ENCODE results near the gene UBR4. TPM values are rescaled to one million over a fixed set of nuclear protein-coding genes. Genes with fewer than 3 reads are reported as not detected.

UBR4 gene
- polyA plus RNA-seq, 1 donor (not counting 4 experiments of a cell fraction or from before 2014, with no cell fraction given), result 39.0 TPM

DNA sequence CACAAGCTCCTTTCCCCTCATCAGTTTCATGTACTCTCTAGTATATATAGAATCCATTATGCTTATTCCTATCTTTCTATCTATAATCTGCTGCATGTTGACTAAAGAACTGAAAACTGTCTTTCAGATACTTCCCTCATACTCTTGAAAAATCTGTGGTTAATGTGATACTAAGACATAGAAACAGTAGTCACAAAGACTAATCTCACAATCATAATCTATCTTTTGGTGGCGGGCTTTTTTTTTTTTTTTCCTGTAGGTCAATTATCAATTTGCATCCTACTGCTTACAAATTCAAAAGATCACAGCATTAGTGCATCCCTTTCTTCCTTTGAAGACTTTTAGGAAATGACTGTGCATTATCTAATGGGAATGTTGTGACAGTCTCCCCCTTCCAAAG is 4.7 kb downstream of the UBR4 start:
- Histone ChIP-seq H2AFZ (ENCODE audit: control insufficient read depth, low read length) (no peak overlapping the region), H3K4me3 (ENCODE audit: control insufficient read depth in 2 of 3, extremely low read depth in 1 of 3, insufficient read depth in 2 of 3, low read depth in 1 of 3, low read length in 3 of 3) (no peak overlapping the region), H3K27ac (ENCODE audit: control insufficient read depth, insufficient read depth, low read length) (no peak overlapping the region), H3K27me3 (ENCODE audit: control insufficient read depth, extremely low read depth, insufficient read depth, low read length) (no peaks in the 10 kb centered on the region), H3K4me1 (ENCODE audit: control insufficient read depth, extremely low read depth, insufficient read depth, low read length) (peaks cover 23% of the 10 kb centered on the region), H3K4me2 (ENCODE audit: control insufficient read depth, extremely low read depth, insufficient read depth, low read depth, low read length) (no peak overlapping the region), H4K20me1 (ENCODE audit: control insufficient read depth, extremely low read depth, insufficient read depth, low read length) (peaks cover 11% of the 10 kb centered on the region), H3K36me3 (ENCODE audit: control insufficient read depth in 2 of 2, extremely low read depth in 1 of 2, insufficient read depth in 2 of 2, low read length in 2 of 2) (peaks cover 6 to 9% of the 10 kb centered on the region in 2 experiments), H3K9me3 (ENCODE audit: control insufficient read depth, low read depth, low read length) (no peaks in the 10 kb centered on the region), H3K9ac (ENCODE audit: control insufficient read depth, extremely low read depth, insufficient read depth, low read length) (no peak overlapping the region), H3K79me2 (ENCODE audit: control insufficient read depth, insufficient read depth, low read length) (peaks cover 93% of the 10 kb centered on the region), H3K9me1 (ENCODE audit: control insufficient read depth, extremely low read depth, insufficient read depth, low read length) (no peaks in the 10 kb centered on the region)
- DNase-seq (ENCODE audit: low read depth, low spot score) (no peak), FAIRE-seq (no peak)
- TF ChIP-seq EZH2 (IDR thresholded peaks at IDR 0.05; ENCODE audit: low read length), result no peak
- no peak for TF ChIP-seq CTCF (optimal IDR thresholded peaks at IDR 0.05 in 1 of 3, IDR thresholded peaks at IDR 0.05 in 1 of 3, conservative IDR thresholded peaks at IDR 0.05 in 1 of 3; ENCODE audit: extremely low read depth in 1 of 3, insufficient read depth in 2 of 3, low read length in 3 of 3)
- dilution Hi-C loops (cut with MboI; ENCODE audit: extremely low pct_ligation_motif_present, low sequenced_read_pairs), result no loop called here

DNA sequence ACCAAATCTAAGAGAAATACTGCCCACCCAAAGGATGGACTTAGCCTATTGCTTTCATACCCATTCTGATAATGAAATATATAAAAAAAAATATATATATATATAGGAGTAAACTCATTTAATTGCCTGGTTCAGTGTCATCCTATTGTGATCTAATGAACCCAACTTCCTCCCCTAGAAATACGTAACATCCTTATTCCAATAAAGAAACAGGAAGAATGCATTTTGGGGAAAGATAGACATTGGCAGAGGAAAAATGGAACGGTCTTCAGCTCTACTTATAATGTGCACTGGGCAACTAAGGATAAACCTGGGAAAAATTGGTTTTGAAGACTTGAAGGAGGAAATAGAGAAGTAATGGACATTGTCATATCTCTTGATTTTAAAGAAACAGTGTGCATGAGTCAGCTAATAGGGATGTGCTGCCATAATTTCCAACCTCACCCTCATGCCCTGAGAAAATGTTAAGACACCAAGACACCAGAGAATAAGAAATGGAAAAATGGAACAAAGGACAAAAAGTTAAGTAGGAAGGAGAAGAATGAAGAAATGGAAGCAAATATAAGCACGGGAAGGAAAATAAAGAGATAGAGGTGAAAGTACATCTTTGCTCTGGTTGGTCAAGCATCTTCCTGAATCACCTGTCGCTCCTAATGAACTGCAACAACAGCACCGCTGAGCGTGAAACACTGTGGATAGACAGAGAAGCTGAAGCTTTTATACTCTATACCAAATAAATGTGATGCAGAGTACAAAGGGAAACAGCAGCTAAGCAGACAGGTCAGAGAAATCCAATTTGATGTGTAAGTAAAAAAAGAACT is 5.4 kb downstream of the UBR4 start:
- Histone ChIP-seq H3K27me3 (ENCODE audit: control insufficient read depth, extremely low read depth, insufficient read depth, low read length) (no peaks in the 10 kb centered on the region), H4K20me1 (ENCODE audit: control insufficient read depth, extremely low read depth, insufficient read depth, low read length) (peaks cover 11% of the 10 kb centered on the region), H3K4me1 (ENCODE audit: control insufficient read depth, extremely low read depth, insufficient read depth, low read length) (peaks cover 23% of the 10 kb centered on the region), H3K36me3 (ENCODE audit: control insufficient read depth in 2 of 2, extremely low read depth in 1 of 2, insufficient read depth in 2 of 2, low read length in 2 of 2) (peaks cover 6 to 11% of the 10 kb centered on the region in 2 experiments), H3K27ac (ENCODE audit: control insufficient read depth, insufficient read depth, low read length) (no peak overlapping the region), H3K9me1 (ENCODE audit: control insufficient read depth, extremely low read depth, insufficient read depth, low read length) (no peaks in the 10 kb centered on the region), H3K4me3 (ENCODE audit: control insufficient read depth in 2 of 3, extremely low read depth in 1 of 3, insufficient read depth in 2 of 3, low read depth in 1 of 3, low read length in 3 of 3) (no peak overlapping the region), H3K4me2 (ENCODE audit: control insufficient read depth, extremely low read depth, insufficient read depth, low read depth, low read length) (no peak overlapping the region), H3K9ac (ENCODE audit: control insufficient read depth, extremely low read depth, insufficient read depth, low read length) (no peak overlapping the region), H3K9me3 (ENCODE audit: control insufficient read depth, low read depth, low read length) (no peaks in the 10 kb centered on the region), H3K79me2 (ENCODE audit: control insufficient read depth, insufficient read depth, low read length) (peaks cover 91% of the 10 kb centered on the region), H2AFZ (ENCODE audit: control insufficient read depth, low read length) (no peak overlapping the region)
- dilution Hi-C loops (cut with MboI; ENCODE audit: extremely low pct_ligation_motif_present, low sequenced_read_pairs), result no loop called here
- TF ChIP-seq CTCF (optimal IDR thresholded peaks at IDR 0.05 in 1 of 3, IDR thresholded peaks at IDR 0.05 in 1 of 3, conservative IDR thresholded peaks at IDR 0.05 in 1 of 3; ENCODE audit: extremely low read depth in 1 of 3, insufficient read depth in 2 of 3, low read length in 3 of 3) (no peak), EZH2 (IDR thresholded peaks at IDR 0.05; ENCODE audit: low read length) (no peak)
- DNase-seq (ENCODE audit: low read depth, low spot score) (no peak), FAIRE-seq (no peak)

Data from keratinocyte (primary cell).